ENCODE results near the gene UQCC3.

GRCh38 chr11:62680825-62681240 is 9.4 kb downstream of the UQCC3 start:
- no peak for TF ChIP-seq POLR2A (IDR thresholded peaks at IDR 0.05)
- TF ChIP-seq CTCF (IDR thresholded peaks at IDR 0.05): peak; percentile 41 to 58 (median 54)
